ENCODE measurements around the gene RAB27B.
"Not testable (repeated sequence)": the region's sequence is repeated elsewhere in the genome, so short reads cannot be mapped to it uniquely, and the experiment has no call there.

RAB27B gene, protein sequence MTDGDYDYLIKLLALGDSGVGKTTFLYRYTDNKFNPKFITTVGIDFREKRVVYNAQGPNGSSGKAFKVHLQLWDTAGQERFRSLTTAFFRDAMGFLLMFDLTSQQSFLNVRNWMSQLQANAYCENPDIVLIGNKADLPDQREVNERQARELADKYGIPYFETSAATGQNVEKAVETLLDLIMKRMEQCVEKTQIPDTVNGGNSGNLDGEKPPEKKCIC

DNA sequence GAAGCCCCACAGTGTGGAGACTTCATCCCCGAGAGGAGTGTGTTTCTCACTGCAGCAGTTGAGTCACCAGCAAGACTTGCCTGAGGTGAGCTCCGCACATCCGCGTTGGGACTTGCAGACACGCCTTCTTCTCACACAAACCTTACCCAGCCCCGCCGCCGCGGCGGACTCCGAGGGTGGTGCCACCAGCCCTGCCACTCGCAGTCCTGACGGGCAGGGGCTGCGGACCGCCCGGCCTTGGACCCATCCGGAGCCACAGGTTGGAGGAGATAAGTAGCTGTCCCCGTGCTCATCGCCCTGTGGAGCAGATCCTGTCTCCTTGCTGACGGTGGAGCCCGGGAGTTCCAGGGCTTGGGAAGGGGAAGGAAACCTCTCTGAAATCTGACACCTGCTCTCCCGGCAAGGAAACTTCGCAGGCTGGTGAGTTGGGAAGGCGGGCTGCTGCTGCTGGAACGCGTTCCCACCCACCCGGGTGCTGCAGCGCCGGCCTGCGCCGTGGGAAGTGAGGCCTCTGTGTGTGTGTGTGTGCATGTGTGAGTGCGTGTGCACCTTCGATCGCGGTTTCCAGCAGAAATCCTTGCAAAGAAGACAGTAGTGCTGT lies at the start of gene RAB27B:
Gene RAB27B (plus strand): TSS at position 197 of the 601 bp plus-strand sequence. CDS start 49,109 bp downstream, outside the sequence.
- peak; percentile 74 for DNase-seq

DNA sequence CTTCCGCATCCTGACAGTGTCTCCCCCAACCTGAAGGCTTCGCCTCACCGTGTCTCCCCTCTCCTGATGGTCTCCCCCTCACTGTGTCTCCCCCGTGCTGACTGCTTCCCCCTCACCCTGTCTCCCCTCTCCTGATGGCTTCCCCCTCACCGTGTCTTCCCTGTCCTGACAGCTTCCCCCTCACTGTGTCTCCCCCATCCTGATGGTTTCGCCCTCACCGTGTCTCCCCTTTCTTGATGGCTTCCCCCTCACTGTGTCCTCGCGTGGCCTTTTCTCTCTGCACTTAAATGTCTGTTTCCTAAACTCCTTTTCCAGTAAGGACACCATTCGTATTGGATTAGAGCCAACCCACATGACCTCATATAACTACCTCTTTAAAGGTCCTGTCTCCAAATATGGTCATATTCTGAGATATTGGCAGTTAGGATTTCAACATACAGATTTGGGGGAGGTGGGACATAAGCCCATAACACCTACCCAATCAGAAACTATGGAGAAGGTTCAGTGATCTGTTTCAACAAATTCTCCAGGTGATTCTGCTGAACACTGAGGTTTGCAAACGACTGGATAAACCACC lies 47.9 kb upstream of the RAB27B start:
- DNase-seq, result no peak

GRCh38 chr18:54780970-54781369 lies 47.3 kb upstream of the RAB27B start:
- no peak for DNase-seq

DNA sequence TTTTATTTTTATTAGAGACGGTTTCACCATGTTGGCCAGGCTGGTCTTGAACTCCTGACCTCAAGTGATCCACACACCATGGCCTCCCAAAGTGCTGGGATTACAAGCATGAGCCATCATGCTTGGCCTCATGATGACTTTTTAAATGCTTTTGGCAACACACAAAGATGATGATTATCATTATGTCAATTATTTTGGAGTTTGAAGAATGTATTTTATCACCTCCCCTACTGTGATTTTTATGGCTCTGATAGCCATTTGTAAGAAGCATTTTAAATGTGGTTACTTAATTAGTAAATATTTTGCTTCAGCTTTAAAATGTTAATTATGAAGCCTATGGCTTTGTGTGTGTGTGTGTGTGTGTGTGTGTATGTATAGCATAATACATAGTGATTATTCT lies 45.1 kb upstream of the RAB27B start:
- DNase-seq, result no peak

DNA sequence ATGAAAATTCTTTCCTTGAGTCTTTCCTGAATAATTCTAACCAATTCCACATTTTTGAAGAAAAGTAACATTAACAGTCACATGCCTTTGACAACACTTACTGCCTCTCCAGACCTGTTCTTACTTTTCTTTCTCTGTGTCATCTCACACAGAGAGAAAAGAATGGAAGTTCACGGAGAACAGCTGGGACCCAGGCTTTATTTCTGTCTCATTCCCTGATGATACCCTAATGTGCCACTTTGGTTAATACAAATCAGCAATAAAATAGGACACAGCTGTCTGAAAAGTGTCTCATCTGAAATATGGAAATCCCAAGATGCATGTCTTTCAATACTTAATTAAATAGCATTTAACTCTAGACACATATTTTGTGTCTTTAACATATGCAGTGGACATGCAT lies 42.1 kb upstream of the RAB27B start:
- DNase-seq, result no peak

- DNase-seq, result no peak
Measured at GRCh38 chr18:54787121-54787520, 41.2 kb upstream of the RAB27B start.

GRCh38 chr18:54787616-54788015 lies 40.7 kb upstream of the RAB27B start:
- no peak for DNase-seq

DNA sequence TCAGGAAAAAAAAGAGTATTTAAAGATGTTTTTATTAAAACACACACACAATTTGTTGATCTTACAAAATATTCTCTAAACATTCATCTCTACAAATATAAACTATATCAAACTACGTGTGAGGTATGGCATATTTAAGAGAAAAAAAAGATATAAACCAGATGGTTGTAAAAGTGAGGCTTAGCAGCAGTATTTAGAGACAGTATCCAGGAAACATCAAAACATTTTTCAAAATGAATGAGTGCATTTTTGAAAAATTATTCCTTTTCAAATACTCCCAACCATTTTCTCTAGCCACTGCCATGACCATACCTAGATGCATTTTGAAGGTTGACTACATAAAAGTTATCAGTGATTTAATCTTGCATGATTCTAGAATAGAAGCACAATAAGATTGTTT lies 38.2 kb upstream of the RAB27B start:
- DNase-seq, result no peak

- DNase-seq, result no peak
Measured at GRCh38 chr18:54791657-54792056, 36.6 kb upstream of the RAB27B start.

DNA sequence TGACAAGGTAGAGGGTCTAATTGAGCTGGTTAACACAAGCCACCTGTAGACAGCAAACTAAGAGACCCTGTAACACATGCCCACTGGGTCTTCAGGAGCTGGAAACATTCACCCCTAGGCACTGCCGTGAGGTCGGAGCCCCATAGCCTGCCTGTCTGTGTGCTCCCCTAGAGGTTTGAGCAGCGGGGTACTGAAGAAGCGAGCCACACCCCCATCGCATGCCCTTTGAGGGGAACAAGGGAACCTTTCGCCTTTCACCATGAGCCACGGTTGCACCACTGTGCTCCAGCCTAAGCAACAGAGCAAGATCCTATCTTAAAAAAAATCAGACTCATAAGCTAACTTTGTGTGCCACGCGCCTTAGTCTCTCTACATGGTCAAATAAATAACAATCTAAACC lies 36.2 kb upstream of the RAB27B start:
- no peak for DNase-seq

- DNase-seq, result no peak
Measured at GRCh38 chr18:54794823-54795222, 33.5 kb upstream of the RAB27B start.

- DNase-seq, result no peak
Measured at GRCh38 chr18:54798186-54798585, 30.1 kb upstream of the RAB27B start.

- DNase-seq, result no peak
Measured at GRCh38 chr18:54801374-54801773, 26.9 kb upstream of the RAB27B start.

GRCh38 chr18:54802178-54802577 lies 26.1 kb upstream of the RAB27B start:
- no peak for DNase-seq

DNA sequence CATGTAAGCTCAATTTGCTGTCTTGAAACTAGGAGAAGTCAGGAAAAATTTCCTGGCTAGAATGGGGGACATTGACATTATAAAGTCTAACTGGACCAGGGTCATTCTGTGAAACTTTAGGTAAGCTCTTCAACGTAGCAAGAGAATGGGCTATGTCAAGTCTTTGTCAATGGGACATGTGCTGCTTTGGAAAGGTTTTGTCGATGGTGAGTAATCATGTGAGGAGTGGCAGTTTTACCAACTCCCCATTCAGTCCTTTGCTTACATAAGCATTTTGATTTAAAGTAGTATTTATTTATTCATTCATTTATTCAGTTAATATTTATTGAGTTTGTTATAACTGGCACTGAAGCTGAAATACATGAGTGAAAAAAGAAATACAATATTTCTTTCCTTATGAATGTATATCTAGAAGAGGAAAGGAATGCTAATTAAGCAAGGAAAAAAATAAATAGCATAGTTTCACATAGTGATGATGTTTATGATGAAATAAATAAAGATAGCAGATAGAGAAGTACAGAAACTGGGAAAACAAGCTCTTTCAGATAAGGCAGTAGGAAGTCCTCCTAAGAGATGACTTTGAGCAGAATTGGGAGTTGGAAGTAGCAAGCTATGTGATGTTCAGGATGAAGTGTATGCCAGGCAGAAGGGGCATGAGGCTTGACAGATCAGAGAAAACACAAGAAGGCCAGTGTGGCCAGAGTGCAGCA lies 25.4 kb upstream of the RAB27B start:
- no peak for DNase-seq

DNA sequence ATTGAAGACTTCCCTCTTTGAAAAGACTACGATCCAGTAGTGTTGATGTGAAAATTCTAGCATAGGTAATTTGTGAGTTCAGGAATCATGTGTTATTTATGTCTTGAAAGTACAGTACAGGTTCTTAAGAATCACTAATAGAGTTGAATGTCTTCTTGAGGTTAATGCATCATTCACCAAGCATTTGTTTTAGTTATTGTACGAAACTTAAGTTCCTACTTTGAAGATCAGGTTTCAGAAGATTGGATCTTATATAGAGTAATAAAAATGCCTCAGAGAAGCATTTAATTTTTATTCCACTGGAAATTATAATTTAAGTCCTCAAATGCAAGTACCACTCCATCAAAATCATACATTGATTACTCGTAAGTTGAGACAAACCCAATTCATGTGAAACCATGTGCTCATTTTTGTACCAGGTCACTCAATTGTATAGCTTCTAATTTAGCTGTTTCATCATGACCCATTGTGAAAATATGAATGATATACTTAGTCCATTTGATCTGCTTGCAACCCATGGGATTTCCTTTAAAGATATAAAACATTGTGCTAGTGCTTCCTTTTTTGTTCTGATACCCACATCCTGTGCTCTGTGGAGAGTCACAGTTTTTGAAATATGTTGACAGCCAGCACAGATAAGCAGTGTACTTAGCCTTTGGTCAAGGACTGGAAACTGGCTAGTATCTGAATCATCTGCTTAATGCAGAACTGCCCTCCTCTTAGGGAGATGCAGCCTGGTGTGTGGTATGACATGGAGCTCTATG lies 22.5 kb upstream of the RAB27B start:
- DNase-seq, result no peak

GRCh38 chr18:54806526-54806925 lies 21.8 kb upstream of the RAB27B start:
- DNase-seq, result no peak

DNA sequence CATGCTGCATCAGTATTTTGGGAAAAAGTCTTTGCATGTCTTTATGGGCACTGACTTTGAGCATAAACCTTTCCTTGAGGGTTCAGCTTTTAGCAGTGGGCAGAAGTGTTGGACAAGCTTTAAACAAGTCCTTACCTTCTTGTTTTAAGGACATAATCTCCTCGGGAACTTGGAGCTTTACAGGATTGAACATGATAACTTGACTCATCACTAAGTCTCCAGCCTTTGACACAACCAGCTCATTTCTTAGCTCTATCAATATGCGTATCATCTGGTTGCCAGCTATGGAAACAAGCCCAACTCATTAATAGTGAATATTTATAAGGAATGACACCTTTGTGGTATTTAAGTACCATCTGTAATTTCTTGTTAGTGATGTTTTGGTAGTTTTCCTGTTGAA lies 21.0 kb upstream of the RAB27B start:
- no peak for DNase-seq

GRCh38 chr18:54810662-54811061 lies 17.6 kb upstream of the RAB27B start:
- DNase-seq, result not testable (repeated sequence)

GRCh38 chr18:54812885-54813284 lies 15.4 kb upstream of the RAB27B start:
- DNase-seq, result no peak

GRCh38 chr18:54813305-54813704 lies 15.0 kb upstream of the RAB27B start:
- DNase-seq, result no peak

DNA sequence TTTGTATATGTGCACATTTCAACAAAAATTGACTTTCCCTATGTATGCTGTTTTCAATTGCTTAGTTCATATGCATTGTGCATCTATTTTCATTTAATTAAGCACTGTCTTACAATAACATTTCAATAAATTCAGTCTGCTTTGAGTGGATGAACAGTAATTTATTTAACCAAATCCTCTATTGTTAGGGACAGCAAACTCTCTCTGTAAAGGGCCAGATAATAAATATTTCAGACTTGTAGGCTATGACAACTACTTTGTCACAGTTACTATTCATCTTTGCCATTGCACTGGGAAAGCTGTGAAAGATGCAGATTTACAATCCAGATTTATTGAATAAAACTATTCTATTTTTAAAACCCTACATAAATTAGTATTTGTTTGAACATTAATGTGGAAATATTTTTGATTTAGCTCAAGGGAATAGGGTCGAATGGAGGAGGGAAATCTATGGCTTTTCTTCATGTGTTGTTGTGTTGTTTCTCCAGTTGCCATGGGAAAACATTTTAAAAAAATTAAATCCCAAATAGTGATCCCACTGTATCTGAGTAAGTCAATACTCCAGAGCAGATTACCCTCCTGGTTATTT lies 14.2 kb upstream of the RAB27B start:
- no peak for DNase-seq

- no peak for DNase-seq
Measured at GRCh38 chr18:54815086-54815485, 13.2 kb upstream of the RAB27B start.

Measured in femur (tissue), 1 donor.